Gastroesophageal sphincter (tissue), 3 donors: ENCODE data around the gene OVOL3.

Source experiments
- EP300 ChIP-seq: sonication (generic); formaldehyde crosslinking; IDR thresholded peaks from one replicate; pipeline ENCODE4 v1.6.1; 2017; ENCODE audit warnings: antibody characterized with exemption, mild to moderate bottlenecking
- POLR2A ChIP-seq, 2 donors: fragments of 450-650 bp; IDR thresholded peaks; one replicate each; pipeline ENCODE4 v1.6.1; 2017; ENCODE audit warnings: antibody characterized with exemption in 2 of 2, mild to moderate bottlenecking in 2 of 2, moderate library complexity in 1 of 2
- POLR2AphosphoS5 ChIP-seq: sonication (generic); formaldehyde crosslinking; IDR thresholded peaks from one replicate; pipeline ENCODE4 v1.6.1; 2017; ENCODE audit warnings: antibody characterized with exemption
- TF ChIP-seq, protein P1 (sequence below), 4 experiments: fragments of 200-600 bp in 2 of 4; fragments of 450-650 bp in 2 of 4; sonication (generic) in 1 of 4; IDR thresholded peaks; one replicate each; pipeline ENCODE4 v1.5.1; 2017 to 2019; ENCODE audit warnings: antibody characterized with exemption in 4 of 4, mild to moderate bottlenecking in 2 of 4, moderate library complexity in 2 of 4

DNA sequence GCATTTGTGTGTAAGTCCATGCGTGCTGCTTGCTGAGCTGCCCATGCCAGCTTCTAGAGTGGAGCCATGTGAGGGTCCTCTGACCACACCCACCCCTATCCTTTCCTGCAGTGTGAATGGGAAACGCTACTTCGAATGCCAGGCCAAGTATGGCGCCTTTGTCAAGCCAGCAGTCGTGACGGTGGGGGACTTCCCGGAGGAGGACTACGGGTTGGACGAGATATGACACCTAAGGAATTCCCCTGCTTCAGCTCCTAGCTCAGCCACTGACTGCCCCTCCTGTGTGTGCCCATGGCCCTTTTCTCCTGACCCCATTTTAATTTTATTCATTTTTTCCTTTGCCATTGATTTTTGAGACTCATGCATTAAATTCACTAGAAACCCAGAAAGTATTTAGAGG is 14.6 kb downstream of the OVOL3 start:
- TF ChIP-seq, protein P1, sequence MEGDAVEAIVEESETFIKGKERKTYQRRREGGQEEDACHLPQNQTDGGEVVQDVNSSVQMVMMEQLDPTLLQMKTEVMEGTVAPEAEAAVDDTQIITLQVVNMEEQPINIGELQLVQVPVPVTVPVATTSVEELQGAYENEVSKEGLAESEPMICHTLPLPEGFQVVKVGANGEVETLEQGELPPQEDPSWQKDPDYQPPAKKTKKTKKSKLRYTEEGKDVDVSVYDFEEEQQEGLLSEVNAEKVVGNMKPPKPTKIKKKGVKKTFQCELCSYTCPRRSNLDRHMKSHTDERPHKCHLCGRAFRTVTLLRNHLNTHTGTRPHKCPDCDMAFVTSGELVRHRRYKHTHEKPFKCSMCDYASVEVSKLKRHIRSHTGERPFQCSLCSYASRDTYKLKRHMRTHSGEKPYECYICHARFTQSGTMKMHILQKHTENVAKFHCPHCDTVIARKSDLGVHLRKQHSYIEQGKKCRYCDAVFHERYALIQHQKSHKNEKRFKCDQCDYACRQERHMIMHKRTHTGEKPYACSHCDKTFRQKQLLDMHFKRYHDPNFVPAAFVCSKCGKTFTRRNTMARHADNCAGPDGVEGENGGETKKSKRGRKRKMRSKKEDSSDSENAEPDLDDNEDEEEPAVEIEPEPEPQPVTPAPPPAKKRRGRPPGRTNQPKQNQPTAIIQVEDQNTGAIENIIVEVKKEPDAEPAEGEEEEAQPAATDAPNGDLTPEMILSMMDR (IDR thresholded peaks at IDR 0.05) = no peak
- TF ChIP-seq POLR2A (IDR thresholded peaks at IDR 0.05) (no peak), EP300 (no peak), POLR2AphosphoS5 (no peak)
